ENCODE measurements around the gene C20orf96.
"Not testable (repeated sequence)": the region's sequence is repeated elsewhere in the genome, so short reads cannot be mapped to it uniquely, and the experiment has no call there.

The C20orf96 gene

GRCh38 chr20:290084-290831 lies at the start of gene C20orf96:
C20orf96 (minus strand) TSS chr20:290750; CDS start chr20:290610, 140 bp downstream.
- peak; percentile 96 for DNase-seq

DNA sequence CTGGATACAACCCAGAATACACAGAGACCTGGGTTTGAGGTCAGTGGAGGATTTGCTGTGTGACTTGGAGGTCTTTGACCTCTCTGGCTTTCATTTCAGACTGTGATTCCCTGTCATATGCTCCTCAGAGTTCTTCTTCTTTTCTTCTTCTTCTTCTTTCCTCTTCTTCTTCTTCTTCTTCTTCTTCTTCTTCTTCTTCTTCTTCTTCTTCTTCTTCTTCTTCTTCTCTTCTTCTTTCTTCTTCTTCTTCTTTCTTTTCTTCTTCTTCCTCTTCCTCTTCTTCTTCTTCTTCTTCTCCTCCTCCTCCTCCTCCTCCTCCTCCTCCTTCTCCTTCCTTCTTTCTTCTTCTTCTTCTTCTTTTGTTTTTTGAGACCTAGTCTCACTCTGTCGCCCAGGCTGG lies 45.5 kb upstream of the C20orf96 start:
- not testable (repeated sequence) for DNase-seq

- no peak for DNase-seq
Observed at GRCh38 chr20:334578-334977, 44.0 kb upstream of the C20orf96 start.

DNA sequence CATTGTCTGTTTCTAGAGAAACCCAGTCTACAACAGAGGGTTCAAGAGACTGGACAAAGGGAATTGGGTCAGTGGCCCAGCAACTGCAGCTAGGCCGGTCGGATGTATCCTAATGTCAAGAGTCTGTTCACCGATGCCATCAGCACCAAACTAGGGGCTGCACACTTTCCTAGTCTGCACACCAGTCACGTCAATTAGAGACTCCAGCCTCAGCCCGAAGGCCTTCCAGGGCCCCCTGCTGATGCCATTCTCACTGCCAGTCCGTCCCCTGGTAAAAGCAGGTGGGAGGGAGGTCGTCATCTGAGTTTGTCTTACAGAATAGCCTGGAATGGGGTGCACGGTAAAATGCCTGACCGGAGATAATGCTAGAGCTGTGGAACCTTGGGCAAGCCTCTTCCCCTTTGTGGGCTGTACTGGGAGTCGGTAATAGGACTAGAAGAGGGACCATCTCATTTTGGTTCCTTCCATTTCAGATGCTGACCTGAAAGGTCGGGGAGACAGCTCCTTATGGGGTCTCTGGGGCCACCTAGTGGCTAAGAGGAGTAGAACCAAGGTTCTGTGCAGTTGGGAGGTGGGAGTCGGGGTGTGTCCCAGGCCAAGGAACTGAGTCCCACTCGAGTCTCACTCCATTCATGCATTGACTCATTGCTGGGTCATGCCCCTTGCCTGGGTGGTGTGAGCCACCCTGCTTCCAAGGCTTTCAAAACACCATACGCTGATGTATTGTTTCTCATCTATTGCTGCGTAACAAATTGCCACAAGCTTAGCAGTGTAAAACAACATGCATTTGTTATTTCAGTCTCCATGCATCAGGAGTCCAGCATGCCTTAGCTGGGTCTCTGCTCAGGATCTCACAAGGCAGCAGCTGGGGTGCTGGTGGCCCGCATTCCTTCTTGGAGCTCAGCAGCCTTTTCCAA lies 39.9 kb upstream of the C20orf96 start:
- DNase-seq, result peak; percentile 87

- DNase-seq, result no peak
Observed at GRCh38 chr20:329851-330232, 39.3 kb upstream of the C20orf96 start.

DNA sequence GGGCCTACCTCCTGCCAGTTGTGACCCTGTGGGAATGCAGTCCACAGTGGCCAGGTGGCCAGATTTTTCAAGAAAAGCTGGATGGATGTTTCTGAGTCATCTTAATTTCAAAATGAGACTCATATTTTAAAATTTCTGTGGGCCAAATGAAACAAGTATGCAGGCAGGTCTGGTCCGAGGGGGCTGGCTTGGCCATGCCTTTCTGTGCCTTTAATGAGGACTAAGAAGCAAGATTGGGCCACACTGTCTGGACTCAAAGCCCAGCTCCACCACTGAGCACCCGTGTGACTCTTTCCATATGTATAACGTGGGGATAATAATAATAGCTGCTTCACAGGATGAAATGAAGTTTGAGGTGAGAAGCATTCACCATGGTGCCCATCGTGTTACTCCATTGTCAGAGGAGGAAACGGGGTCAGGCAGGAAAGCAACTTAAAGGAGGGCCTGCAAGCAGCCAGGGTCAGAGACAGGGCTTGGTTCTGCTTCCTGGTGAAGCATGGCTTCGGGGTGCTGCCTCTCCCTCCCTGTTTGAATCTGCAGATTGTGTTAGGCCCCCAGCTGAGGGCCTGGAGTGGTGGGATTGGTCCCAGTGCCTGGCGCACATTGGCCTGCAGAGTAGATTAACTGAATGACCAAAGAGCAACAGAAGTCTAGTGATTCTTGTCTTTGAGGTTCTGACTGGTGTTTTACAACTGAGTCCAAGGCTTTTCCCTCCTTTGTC lies 38.6 kb upstream of the C20orf96 start:
- DNase-seq, result peak; percentile 14

GRCh38 chr20:328027-328974 lies 37.8 kb upstream of the C20orf96 start:
- peak; percentile 33 for DNase-seq

DNA sequence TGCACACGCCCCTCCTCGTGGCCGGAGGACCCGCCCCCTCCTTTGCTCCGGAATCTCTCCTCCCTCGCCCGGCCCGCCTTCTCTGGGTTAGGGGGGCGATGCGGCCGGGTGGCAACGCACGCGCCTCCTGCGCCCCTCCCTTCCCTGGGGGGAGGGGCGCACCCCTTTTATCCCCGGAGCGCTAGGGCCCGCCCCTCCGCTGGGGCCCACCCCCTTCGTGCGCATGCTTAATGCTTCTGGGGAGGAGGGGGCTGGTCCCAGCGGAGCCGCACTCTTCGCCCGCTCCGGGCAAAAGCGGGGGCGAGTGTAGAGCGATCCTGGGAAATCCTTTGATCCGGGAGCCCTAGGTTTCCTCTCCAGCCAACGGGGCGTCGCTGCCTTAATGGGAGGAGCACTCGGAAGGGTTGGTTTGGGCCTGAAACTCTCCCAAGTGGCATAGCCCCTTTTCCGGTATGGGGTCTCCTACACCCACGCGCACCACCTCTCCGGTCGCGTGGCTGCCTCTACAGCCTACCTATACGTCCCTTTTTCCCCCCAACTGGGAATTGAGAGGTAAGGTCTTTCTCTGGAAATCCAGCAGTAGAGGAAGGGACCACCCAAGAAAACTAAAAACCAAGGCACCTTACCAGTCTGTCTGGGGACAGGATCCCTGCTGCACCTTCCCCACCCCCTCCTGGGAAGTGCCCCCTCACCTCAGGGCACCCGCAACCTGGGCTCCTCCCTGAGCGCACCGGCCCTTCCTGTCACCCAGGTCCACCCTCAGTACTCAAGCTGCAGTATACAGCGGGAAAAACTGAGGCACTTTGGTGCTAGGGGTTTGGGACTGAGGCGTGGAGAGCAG lies 36.9 kb upstream of the C20orf96 start:
- peak; percentile 97 for DNase-seq

- DNase-seq, result no peak
Observed at GRCh38 chr20:326645-327185, 36.2 kb upstream of the C20orf96 start.

DNA sequence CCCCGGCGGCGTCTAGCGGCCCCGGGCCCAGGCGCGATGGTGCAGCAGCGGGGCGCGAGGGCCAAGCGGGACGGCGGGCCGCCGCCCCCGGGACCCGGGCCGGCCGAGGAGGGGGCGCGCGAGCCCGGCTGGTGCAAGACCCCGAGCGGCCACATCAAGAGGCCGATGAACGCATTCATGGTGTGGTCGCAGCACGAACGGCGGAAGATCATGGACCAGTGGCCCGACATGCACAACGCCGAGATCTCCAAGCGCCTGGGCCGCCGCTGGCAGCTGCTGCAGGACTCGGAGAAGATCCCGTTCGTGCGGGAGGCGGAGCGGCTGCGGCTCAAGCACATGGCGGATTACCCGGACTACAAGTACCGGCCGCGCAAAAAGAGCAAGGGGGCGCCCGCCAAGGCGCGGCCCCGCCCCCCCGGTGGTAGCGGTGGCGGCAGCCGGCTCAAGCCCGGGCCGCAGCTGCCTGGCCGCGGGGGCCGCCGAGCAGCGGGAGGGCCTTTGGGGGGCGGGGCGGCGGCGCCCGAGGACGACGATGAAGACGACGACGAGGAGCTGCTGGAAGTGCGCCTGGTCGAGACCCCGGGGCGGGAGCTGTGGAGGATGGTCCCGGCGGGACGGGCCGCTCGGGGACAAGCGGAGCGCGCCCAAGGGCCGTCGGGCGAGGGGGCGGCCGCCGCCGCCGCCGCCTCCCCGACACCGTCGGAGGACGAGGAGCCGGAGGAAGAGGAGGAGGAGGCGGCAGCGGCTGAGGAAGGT lies 35.5 kb upstream of the C20orf96 start:
- peak; percentile 88 for DNase-seq

DNA sequence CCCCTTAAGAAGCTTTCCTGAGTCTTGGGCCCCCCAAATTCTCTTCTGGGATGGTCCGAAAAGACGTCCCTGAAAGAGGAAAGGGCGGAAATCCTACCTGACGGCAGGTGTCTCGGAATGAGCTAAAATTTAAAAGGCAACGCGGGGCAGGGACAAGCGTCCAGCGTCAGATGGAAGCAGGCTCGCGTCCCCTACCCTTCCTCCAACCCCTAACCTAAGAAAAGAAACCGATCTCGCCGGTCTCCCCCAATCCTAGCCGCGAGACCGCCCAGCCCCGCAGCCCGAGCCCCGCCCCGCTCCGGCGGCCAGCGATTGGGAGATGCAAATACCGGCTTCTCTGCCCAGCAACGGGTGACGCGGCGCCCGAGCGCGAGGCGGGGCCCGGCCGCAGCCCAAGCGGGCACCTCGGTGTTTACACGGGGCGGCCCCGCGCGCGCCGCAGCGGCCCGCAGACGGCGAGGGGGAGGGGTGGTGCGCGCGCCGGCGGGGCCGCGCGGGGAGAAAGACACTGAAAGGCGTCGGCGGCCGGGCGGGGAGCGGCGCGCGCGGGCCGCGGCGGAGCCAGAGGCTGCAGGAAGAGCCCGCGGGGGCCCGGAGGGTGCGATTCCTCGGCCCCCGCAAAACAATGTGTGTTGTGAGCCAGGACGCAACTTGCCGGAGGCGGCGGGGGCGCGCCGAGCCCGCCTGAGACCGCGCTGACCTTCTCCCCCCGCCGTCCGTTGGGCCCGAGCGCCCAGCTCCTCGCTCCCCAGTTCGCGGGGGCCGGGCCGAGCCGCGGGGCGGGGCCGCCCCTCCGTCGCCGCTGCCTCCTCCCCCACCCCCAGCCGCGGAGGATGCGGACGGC lies 34.7 kb upstream of the C20orf96 start, which contains the start of gene SOX12:
TSS of gene SOX12 (plus strand) at position 508 of the 844 bp plus-strand sequence. CDS start 373 bp downstream, outside the sequence.
- peak; percentile 98 for DNase-seq

- peak; percentile 96 for DNase-seq
Observed at GRCh38 chr20:324177-325044, 33.9 kb upstream of the C20orf96 start.

DNA sequence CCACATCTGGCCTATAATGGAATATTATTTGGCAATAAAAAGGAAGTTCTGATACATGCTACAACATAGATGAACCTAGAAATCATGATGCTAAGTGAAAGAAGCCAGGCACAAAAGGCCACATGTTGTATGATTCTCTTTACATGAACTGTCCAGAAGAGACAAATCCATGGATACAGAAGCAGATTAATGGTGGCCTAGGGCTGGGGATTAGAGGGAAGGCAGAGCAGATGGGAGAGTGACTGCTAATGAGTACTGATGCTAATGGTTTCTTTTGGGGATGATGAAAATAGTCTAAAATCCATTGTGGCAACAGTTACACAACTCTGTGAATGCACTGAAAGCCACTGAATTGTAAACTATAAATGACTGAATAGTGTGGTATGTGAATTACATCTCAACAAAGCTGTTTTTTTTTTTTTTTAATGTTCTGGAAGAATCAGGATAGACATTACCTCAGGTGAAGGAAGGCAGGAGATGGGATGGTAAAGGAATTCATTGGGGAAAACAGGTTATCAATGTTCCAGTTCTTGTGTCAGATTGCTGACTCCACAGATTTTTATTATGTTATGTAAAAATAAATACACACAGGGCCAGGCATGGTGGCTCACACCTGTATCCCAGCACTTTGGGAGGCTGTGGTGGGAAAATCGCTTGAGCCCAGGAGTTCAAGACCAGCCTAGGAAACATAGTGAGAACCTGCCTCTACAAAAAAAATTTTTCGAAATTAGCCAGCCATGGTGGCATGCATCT lies 25.9 kb upstream of the C20orf96 start:
- no peak for DNase-seq

DNA sequence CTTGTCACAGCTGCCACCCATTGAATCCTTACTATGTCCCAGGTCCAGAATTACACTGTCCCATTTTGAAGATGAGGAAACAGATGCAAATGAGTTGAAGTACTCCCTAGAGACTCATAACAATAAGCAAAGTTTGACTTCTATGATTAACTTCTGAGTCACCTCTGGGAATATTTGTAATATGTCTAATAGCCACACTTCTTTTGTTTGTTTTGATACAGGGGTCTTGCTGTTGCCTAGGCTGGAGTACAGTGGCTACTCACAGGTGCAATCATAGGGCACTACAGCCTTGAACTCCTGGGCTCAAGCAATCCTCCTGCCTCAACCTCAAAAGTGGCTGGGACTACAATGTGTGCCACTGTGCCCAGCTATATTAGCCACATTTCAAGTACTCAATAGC lies 23.4 kb upstream of the C20orf96 start:
- no peak for DNase-seq

GRCh38 chr20:313402-313801 lies 22.9 kb upstream of the C20orf96 start:
- DNase-seq, result no peak

DNA sequence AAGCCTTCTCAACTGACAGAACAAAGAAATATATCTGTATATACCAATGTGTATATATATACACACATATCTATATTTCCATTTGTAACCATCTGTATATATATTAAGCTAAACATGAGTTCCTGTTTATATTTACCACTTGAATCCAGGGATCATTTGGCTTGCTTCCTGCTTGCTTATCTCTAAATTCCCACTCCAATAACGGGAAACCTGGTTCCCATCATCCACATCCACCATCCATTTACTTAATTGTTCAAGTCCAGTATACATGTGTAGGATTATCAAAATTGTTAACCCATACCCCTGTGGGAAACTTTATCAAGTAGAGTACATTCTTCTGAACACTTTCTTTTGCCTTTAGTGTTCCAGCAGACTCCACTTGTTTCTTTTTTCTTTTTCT lies 22.3 kb upstream of the C20orf96 start:
- no peak for DNase-seq

DNA sequence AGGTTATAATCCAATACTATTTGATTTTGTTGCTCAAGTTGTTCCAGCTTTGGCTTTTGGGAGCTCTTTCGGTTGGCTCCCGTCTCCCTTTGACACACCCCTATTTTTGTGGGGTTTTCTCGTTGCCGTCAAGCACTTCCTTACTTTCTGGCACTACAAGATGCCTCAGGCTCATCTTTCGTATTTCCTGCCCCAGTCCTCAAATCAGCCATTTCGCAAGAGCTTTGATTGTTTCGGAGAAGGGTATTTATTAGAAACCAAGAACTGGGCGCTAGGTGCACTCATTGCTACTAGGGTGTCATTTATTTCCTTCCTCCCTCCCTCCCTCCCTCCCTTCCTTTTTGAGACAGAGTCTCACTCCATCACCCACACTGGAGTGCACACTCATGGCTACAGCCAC lies 21.5 kb upstream of the C20orf96 start:
- no peak for DNase-seq

Data from eye (tissue), 1 donor.